Retinal pigment epithelial cell (primary cell): ENCODE results near the gene PTPRB.

Experiments used
- DNase-seq: peaks from one replicate; pipeline ENCODE4 v3.0.0-alpha.2; 2010; ENCODE audit warnings: low read depth
- H3K4me3 ChIP-seq: 2 replicates; pipeline ENCODE4 v1.5.1; 2011; ENCODE audit warnings: mild to moderate bottlenecking, low read length, control low read depth, moderate library complexity
- TF ChIP-seq, protein P1 (sequence below): conservative IDR thresholded peaks from 2 replicates; pipeline ENCODE4 v1.5.1; 2011; ENCODE audit warnings: low read depth, low read length, control low read depth, inconsistent platforms

Gene PTPRB

GRCh38 chr12:70643939-70644338, 6.7 kb upstream of the PTPRB start:
- TF ChIP-seq, protein P1, sequence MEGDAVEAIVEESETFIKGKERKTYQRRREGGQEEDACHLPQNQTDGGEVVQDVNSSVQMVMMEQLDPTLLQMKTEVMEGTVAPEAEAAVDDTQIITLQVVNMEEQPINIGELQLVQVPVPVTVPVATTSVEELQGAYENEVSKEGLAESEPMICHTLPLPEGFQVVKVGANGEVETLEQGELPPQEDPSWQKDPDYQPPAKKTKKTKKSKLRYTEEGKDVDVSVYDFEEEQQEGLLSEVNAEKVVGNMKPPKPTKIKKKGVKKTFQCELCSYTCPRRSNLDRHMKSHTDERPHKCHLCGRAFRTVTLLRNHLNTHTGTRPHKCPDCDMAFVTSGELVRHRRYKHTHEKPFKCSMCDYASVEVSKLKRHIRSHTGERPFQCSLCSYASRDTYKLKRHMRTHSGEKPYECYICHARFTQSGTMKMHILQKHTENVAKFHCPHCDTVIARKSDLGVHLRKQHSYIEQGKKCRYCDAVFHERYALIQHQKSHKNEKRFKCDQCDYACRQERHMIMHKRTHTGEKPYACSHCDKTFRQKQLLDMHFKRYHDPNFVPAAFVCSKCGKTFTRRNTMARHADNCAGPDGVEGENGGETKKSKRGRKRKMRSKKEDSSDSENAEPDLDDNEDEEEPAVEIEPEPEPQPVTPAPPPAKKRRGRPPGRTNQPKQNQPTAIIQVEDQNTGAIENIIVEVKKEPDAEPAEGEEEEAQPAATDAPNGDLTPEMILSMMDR, result no peak
- no peak overlapping the region for H3K4me3 ChIP-seq
- DNase-seq, result no peak

- no peak overlapping the region for H3K4me3 ChIP-seq
- TF ChIP-seq, protein P1, result no peak
- DNase-seq, result no peak
These were observed 4.5 kb upstream of the PTPRB start for GRCh38 chr12:70641691-70642090.

- TF ChIP-seq, protein P1, result no peak
- H3K4me3 ChIP-seq, result no peak overlapping the region
- no peak for DNase-seq
These were observed 3.7 kb upstream of the PTPRB start for GRCh38 chr12:70640901-70641300.

GRCh38 chr12:70639535-70639934, 2.3 kb upstream of the PTPRB start:
- TF ChIP-seq, protein P1, result no peak
- no peak for DNase-seq
- H3K4me3 ChIP-seq, result no peak overlapping the region

DNA sequence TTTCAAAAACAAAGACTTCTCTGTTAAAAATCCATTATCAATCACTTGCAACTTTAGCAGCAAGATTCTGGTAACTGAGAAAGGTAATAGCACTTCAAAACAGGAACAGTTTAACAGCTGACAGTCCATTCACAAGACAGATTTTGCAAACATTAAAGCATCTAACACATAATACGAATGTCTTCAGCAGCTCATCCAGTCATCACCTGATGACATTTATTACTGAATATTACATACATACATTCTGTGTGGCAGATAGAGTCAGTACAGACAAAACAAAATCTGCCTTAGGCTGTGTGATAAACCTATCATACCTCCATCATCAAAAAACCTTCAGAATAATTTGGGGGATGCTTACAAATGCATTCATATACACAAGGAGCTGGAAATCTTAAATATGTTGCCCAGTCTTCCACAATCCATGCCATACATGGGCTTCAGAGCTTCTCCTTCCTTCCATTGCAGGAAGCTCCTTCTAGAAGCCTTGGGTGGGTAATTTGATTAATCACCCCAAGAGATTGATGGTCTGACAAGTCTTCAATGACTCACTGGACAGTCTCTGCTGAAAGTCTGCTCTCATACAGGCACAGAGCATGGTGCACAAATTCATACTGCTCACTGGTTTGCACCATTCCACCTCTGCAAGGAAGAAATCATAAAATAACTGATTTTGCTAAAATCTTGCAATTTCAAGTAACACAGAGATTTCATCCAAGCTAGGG, 1.6 kb upstream of the PTPRB start:
- H3K4me3 ChIP-seq, result no peak overlapping the region
- DNase-seq, result no peak
- TF ChIP-seq, protein P1, result no peak

- no peak overlapping the region for H3K4me3 ChIP-seq
- TF ChIP-seq, protein P1, result no peak
- no peak for DNase-seq
These were observed 1.5 kb downstream of the PTPRB start for GRCh38 chr12:70635755-70636154.

DNA sequence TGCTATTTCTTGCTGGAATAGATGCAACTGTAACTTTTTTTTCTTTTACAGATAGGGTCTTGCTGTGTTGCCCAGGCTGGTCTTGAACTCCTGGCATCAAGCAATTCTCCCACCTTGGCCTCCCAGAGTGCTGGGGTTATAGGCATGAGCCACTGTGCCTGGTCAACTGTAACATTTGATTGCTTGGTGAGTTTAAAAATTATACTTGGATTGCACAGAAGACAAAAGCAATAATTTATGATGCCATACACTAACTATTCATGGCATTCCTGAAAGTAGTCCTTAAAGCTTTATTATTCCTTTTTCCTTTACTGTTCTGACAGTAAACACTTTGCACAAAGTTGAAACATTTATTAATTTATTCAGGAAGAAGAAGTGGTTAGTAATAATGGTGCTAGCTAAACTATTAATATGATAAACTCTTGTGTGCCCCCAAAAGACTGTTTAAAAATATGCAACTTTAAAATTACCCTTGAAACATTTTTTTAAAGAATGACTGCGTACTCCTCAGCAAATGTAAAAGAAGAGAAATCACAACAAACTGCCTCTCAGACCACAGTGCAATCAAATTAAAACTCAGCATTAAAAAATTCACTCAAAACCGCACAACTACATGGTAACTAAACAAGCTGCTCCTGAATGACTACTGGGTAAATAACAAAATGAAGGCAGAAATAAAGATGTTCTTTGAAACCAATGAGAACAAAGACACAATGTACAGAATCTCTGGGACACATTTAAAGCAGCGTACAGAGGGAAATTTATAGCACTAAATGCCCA, 8.3 kb downstream of the PTPRB start:
- DNase-seq, result no peak
- TF ChIP-seq, protein P1, result no peak

More for the DNA sequence above, 8.3 kb downstream of the PTPRB start:
- H3K4me3 ChIP-seq, result no peak overlapping the region
